DND-41 (cell line): ENCODE data around the gene S100A14.
A peak's percentile ranks its signal among the peaks of the same experiment; 100 is the strongest.

ENCODE experiments used
- ATAC-seq: fragments of 200-7000 bp; cut with Tn5 transposase; 3 replicates; pipeline ENCODE4 v1.9.1; 2021; ENCODE audit warnings: low read depth; ENCODE audit not compliant: insufficient read depth
- DNase-seq: peaks from one replicate; pipeline ENCODE4 v3.0.0-alpha.2; 2020
- H2AFZ ChIP-seq: 2 replicates; pipeline ENCODE4 v1.6.0; 2012; ENCODE audit warnings: low read depth, low read length
- H3K27ac ChIP-seq: 2 replicates; pipeline ENCODE4 v1.5.1; 2012; ENCODE audit warnings: low read length, inconsistent platforms
- H3K27me3 ChIP-seq: fragments of 200-600 bp; sonication (generic); 2 replicates; pipeline ENCODE4 v1.6.0; 2012; ENCODE audit warnings: low read length, mild to moderate bottlenecking, inconsistent platforms; ENCODE audit not compliant: insufficient read depth, poor library complexity
- H3K36me3 ChIP-seq: 2 replicates; pipeline ENCODE4 v1.5.1; 2012; ENCODE audit warnings: low read length, inconsistent platforms; ENCODE audit not compliant: insufficient read depth
- H3K4me1 ChIP-seq: 2 replicates; pipeline ENCODE4 v1.5.1; 2012; ENCODE audit warnings: mild to moderate bottlenecking, low read length; ENCODE audit not compliant: insufficient read depth
- H3K4me2 ChIP-seq: 2 replicates; pipeline ENCODE4 v1.6.0; 2012; ENCODE audit warnings: mild to moderate bottlenecking, moderate library complexity, low read length, inconsistent platforms; ENCODE audit not compliant: insufficient read depth
- H3K4me3 ChIP-seq, 2 experiments: fragments of 200-600 bp in 1 of 2; shearing (Covaris generic) in 1 of 2; 2 replicates each; pipeline ENCODE4 v1.5.1; 2012 to 2016; ENCODE audit warnings: inconsistent platforms in 2 of 2, low read length in 2 of 2, mild to moderate bottlenecking in 2 of 2, low read depth in 1 of 2, moderate library complexity in 1 of 2
- H3K79me2 ChIP-seq: 2 replicates; pipeline ENCODE4 v1.6.0; 2012; ENCODE audit warnings: low read length, inconsistent platforms; ENCODE audit not compliant: insufficient read depth
- H3K9ac ChIP-seq: 2 replicates; pipeline ENCODE4 v1.6.0; 2012; ENCODE audit warnings: low read depth, mild to moderate bottlenecking, inconsistent platforms, low read length, moderate library complexity
- H3K9me3 ChIP-seq: 2 replicates; pipeline ENCODE4 v1.5.1; 2012; ENCODE audit warnings: low read length, moderate library complexity, mild to moderate bottlenecking, inconsistent platforms; ENCODE audit not compliant: insufficient read depth, severe bottlenecking
- H4K20me1 ChIP-seq: 2 replicates; pipeline ENCODE4 v1.6.0; 2012; ENCODE audit warnings: low read length; ENCODE audit not compliant: insufficient read depth
- CTCF ChIP-seq: IDR thresholded peaks from 2 replicates; pipeline ENCODE4 v1.5.1; 2012; ENCODE audit warnings: borderline replicate concordance, low read length, moderate library complexity, mild to moderate bottlenecking; ENCODE audit not compliant: poor library complexity, severe bottlenecking; ENCODE audit errors: extremely low read depth
- EZH2 ChIP-seq: IDR thresholded peaks from 3 replicates; pipeline ENCODE4 v1.6.1; 2012; ENCODE audit warnings: borderline replicate concordance, low read depth, mild to moderate bottlenecking, moderate library complexity, low read length, inconsistent platforms; ENCODE audit not compliant: severe bottlenecking

S100A14 gene

DNA sequence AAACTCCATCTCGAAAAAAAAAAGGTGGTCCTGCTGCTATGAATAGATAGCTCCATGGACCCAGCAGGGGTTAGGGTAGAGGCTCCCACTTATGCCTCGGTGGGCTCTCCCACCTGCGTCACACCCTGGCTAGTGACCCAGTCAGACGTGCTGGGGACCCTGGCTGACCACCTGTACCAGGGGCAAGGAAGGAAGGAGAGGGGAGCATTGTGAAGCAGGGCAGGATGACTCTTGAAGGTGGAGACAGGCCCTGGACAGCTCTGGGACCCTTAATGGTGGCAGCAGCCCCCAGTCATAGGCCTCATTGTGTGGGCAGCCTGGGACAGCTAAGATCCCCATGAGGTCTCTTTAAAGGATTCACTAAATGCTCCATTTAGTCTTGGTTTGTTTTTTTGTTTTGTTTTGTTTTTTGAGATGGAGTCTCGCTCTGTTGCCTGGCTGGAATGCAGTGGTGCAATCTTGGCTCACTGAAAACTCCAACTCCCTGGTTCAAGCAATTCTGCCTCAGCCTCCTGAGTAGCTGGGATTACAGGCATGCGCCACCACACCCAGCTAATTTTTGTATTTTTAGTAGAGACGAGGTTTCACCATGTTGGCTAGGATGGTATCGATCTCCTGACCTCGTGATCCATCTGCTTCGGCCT is 32.0 kb upstream of the S100A14 start:
- H4K20me1 ChIP-seq = peaks cover 11% of the 10 kb centered on the region; the same call in 1 of the 2 replicates
- no peak overlapping the region for H3K4me3 ChIP-seq
- DNase-seq (no peak), ATAC-seq (peak; percentile 40)
- no peaks in the 10 kb centered on the region for H3K4me1 ChIP-seq
- H3K27ac ChIP-seq = no peak overlapping the region
- TF ChIP-seq CTCF (no peak), EZH2 (no peak)
- H3K9me3 ChIP-seq = no peaks in the 10 kb centered on the region
- H3K9ac ChIP-seq = no peak overlapping the region
- H3K27me3 ChIP-seq = no peaks in the 10 kb centered on the region
- H3K79me2 ChIP-seq = peaks cover 7% of the 10 kb centered on the region; the same call in 1 of the 2 replicates
- H2AFZ ChIP-seq = no peak overlapping the region
- peaks cover 44% of the 10 kb centered on the region for H3K36me3 ChIP-seq
- H3K4me2 ChIP-seq = no peak overlapping the region

DNA sequence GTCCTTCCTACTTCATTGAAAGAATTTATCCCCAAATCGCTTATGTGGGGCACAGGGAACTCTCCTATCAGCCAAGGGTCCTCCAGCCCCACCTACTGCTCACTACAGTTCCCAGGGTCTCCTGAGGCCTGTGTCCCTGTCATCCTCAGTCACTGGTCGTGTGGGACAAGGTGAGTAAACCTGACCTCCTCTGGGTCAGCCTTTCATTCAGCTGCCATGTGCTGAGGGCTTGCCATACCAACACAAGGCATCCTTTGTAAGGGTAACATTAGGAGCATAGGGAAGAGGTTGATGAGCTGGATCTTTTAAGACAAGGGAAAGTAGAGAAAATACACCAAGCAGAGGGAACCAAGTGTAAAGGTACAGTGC is 31.2 kb upstream of the S100A14 start:
- DNase-seq = no peak

DNA sequence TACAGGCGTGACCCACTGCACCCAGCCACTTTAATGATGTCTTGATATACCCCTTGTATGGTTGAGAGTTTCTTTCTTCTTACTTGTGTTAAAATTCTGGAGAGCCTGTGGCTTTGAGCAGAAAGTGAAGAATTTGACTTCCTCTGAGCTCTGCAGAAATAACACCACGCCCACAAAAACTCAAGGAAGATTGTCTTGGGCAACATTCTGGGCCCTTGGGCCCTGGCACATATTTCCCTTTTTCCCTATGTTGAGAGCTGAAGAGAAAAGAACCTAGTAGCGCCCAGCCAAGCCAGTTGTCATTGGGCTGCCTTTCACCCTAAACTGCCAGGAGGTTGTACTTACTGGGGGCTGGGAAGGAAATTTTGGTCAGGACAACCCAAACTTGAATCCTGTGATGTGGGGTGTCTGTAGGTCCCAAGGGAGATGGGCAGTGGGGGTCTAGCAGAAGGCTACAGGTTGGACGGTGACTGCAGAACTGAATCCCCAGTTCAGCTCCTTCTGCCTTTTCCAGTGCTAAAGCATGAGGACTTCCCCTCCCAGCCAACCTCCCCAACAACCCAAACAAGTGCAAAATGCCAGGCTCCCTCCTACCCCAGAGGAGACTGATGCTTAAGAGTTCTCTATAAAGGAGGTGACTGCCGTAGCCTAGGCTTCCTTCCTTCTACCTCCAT is 30.7 kb upstream of the S100A14 start:
- H3K9me3 ChIP-seq = no peaks in the 10 kb centered on the region
- peaks cover 11% of the 10 kb centered on the region; the same call in 1 of the 2 replicates for H4K20me1 ChIP-seq
- H3K79me2 ChIP-seq = peaks cover 14% of the 10 kb centered on the region
- TF ChIP-seq EZH2 (no peak), CTCF (no peak)
- H3K36me3 ChIP-seq = peaks cover 57% of the 10 kb centered on the region
- no peaks in the 10 kb centered on the region for H3K4me1 ChIP-seq
- no peak for DNase-seq
- no peaks in the 10 kb centered on the region for H3K27me3 ChIP-seq
- no peak overlapping the region for H2AFZ ChIP-seq
- no peak overlapping the region for H3K4me2 ChIP-seq
- H3K9ac ChIP-seq = no peak overlapping the region
- peak; percentile 13; the same call in 2 of the 3 replicates for ATAC-seq
- H3K27ac ChIP-seq = no peak overlapping the region
- H3K4me3 ChIP-seq = no peak overlapping the region

More for the DNA sequence above, 31.2 kb upstream of the S100A14 start:
- ATAC-seq = peak; percentile 25; the same call in 2 of the 3 replicates
- Histone ChIP-seq H3K9ac (no peak overlapping the region), H3K27ac (no peak overlapping the region), H3K36me3 (peaks cover 52% of the 10 kb centered on the region), H3K4me3 (no peak overlapping the region), H3K4me2 (no peak overlapping the region), H3K27me3 (no peaks in the 10 kb centered on the region), H2AFZ (no peak overlapping the region), H3K79me2 (peaks cover 10% of the 10 kb centered on the region; the same call in 1 of the 2 replicates), H4K20me1 (peaks cover 11% of the 10 kb centered on the region; the same call in 1 of the 2 replicates), H3K4me1 (no peaks in the 10 kb centered on the region), H3K9me3 (no peaks in the 10 kb centered on the region)
- peak; percentile 10 for TF ChIP-seq CTCF
- no peak for TF ChIP-seq EZH2
